Stimulated activated CD4-positive, alpha-beta T cell treated with anti-CD3 and anti-CD28 coated beads, Interleukin-4, amount 100 ng/mL, for 1 hour (primary cell): ENCODE measurements around the gene PRMT9.

ENCODE experiments used
- DNase-seq: peaks from one replicate; pipeline ENCODE4 v3.0.0-alpha.2; 2020

The PRMT9 gene

DNA sequence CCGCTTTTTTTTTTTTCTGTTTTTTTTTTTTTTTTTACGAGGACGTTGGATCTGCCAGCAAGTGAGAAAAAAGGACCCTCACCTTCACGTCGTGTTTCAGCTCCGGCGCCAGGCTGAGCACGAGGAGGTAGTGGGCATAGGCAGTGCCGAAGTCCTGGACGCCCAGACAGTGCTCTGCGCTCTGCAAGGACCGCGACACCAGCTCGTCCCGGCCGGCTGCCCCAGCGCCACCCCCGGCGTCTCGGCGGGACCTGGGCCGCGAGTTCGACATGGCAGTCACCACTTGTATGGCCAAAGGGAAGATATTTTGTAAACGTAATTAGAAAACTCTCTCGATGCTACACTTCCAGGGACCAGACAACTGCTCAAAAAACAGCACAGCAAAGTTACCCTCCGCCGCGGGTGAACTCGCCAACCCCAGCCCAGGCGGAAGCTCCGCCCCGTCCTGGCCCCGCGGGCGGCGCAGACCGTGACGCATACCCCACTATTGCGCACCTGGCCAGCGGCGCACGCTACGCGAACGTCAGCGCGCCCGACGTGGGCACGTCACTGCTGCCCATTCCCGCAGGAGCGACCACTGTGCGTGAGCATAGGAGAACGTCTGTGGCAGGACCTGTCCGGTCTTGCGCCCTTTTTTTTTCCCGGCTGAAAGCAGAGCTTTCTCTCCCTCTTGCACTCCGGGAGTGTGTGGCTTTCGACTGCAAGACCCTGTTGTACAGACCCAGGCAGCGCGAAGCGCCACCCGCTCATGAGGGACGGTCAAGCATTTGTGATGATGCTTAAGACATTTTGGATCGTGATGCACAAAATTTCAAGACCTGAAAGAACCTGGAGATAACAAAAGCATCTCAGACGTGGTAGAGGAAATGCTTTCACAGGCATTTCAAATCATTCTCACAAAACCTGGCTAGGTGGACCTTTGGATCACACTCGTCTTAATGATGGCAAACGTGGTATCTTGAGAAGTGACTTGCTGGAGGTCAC, at the start of gene PRMT9:
PRMT9 (minus strand) TSS at position 447 of the 984 bp plus-strand sequence; CDS start at position 271, 176 bp downstream.
- peak; percentile 89 for DNase-seq

DNA sequence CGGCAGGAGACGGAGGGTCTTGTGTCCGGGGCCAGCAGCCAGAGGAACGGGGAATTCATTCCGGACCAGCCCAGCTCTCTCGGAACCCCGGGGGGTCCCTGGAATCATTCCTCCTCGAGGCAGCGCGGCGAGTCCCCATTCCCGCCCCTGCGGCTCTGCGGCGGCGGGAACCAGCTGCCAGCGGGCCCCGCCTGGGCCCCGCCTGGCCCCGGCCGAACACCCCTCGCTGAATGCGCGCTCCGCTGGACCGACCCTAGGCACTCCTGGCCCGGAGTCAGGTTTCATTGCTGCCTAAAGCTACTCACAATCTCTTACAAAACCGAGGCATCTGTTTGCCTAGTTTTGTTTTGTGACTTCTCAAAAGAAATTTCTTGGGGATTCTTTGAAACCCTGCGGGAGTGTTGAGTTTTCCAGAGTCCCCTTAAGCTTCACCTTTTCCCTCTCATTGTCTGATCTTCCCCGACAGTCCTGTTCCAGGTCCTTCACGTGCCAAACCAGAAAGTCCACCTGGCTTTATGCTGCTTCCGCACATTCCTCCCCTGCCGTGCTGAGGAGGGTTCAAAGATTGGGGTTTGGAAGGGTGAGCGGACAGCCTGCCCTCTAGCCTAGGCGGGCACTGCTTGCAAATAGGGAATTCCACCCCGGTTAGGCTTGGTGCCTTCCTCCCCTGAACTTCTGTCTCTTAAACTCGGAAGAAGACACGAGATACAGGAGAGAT, 48.7 kb upstream of the PRMT9 start:
- DNase-seq = no peak

DNA sequence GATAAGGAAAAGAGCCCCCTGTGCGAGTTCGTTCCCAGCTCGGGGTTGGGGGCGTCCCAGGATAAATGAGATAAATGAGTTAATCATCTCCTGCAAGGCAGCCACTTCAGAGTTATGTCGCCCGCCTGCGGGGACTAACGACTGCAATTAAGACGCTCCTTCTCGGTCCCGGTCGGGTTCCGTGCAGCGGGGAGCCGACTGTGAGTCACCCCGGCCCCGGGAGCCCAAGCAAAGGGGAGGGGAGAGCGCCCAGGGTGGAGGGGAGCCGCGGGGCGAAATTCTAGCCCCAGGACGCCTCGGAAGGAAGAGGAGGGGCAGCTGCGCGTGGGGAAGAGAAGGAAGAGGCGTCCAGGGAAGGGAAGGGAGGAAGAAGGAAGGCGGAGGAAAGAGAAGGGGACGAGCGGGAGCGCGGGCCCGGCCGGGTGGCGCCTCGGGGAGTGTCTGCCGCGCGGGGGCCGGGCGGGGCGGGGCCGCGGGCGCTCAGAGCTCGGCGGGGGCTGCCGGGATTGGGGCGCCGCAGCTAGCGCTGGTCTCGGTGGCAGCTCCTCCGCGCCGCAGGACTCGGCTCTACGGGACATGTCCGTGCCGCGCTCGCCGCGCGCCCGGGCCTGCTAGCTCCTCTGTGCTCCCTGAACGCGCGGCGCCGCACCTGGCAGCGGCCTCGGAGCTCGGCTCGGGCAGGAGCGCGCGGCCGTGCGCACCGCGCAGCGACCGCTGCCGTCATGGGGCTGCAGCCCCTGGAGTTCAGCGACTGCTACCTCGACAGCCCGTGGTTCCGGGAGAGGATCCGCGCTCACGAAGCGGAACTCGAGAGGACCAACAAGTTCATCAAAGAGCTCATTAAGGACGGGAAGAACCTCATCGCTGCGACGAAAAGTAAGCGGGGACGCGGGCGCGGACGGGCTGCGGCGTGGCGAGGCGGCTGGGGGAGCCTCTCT, 47.9 kb upstream of the PRMT9 start, which contains the start of gene ARHGAP10:
ARHGAP10 (plus strand) TSS at position 509 of the 938 bp plus-strand sequence; CDS start at position 723, 214 bp downstream.
- DNase-seq = peak; percentile 76

DNA sequence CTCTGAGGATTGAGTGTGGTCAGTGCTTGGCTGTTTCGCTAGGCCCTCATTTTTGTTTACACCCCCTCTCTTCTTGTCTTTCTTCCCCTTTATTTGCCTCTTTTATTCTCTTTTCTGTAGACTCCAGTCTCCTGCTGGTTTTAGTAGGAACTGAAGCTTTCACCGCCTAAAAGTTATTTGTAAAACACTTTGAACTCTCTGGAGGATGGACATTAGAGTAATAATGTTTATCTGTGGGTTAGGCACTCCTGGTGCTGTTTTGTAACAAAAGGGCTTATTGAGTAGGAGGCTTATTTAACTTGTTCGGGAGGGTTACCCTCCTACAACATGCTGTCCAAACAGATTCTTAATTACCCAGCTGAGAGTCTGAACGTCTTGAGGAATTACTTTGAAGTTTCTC, 46.4 kb upstream of the PRMT9 start:
- no peak for DNase-seq

DNA sequence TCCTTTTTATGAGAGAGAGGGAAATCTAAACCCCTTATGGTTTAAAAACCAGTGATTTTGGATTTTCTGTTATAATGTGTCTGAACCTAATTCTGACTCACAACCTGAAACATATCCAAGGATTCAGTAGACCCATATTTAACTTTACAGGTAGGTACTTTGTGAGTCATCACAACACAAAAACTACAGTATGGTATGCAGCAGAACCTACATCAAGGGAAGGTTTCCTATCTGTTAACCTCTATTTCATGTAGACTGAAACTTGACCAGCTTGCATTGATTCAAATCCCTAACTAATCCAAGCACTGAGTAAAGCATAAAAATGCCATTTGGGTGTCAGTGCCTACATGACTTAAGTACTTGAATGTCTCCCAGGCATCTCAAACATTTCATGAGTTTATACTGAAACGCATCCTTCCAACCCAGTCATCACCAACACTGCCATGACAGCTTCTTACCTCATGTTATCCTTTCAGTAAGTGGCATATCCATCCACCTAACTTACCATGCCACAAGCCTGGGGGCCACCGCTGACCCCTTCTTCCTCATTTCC, 43.6 kb upstream of the PRMT9 start:
- DNase-seq = no peak

DNA sequence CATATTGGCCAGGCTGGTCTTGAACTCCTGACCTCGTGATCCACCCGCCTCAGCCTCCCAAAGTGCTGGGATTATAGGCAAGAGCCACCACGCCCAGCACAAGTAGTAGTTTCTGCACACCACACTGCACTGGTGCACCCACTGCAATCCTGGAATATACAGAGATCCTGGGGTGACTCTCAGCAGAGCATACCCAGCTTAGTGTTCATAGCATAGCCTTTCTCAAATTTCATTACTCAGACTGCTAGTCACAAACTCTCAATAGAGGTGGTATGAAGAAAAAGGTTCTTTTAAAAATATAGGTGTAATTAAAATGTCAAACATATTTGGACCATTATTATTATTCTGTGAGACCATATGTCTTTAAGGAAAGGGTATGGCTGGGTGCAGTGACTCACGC, 41.7 kb upstream of the PRMT9 start:
- no peak for DNase-seq

DNA sequence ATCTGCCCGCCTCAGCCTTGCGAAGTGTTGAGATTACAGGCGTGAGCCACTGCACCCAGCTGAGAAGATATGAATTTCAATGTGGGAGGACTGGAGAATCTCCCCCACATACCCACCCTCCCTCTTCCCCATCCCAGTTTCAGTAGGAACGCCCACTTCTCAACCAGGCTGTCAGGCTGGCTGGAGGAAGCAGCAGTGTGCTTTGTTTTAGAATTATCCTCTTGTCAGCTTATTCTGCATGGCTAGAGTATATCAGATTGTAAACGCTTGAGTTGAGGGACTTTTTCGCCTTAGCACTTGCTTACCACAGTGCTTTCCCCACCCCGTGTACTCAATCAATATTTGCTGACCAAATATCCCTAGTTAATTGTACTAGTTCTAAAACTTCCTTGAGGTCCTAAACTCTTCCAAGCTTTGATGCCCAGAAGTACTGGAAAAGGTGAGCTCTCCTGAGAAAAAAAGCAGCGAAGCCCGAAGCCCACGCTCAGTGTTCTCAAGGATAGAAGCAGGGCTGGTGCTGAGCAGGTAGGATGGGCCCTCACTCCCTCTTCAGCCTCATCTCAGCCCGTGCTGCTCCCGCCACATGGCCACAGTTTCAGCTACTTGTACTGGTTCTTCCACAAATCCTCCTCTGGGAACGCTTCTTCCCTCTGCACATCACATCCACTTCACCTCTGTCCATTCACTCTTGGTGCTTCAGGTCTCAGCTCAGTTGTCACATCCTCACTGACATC, 40.7 kb upstream of the PRMT9 start:
- DNase-seq = no peak

DNA sequence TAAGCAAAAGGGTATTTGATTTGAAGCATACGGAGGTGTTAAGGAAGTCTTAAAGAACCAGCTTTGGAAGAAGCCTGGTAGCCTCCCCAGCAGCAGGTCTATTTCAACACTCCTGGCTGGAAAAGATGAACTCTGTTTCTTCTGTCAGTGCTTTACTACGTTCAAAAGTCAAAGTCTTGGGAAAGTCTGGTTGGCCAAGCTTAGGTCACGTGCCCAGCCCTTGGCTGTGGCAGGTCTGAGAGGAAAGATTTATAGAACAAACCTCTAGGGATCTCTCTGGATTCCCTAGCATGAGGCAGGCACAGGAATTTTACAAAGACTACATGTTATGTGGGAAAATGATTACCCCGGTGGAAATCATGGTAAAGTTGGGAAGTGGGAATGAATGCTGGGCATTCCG, 39.4 kb upstream of the PRMT9 start:
- DNase-seq = no peak

DNA sequence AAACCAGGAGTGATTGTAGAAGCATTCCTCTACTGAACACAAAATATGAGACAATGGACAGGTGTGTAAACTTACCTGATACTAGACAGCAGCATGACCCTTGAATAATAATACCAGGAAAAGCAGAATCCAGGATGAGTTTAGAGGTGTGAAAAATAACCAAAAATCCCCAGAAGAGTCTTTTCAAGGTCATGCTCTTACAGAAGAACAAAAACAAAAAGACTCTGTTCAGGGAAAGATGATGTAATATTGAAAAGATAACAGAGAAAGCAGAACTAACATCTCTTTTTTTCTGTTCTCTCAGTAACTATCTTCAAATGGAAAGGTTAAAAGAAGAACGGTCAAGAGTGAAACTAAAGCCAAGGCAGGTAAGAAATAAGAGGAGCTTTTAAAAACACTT, 33.9 kb upstream of the PRMT9 start:
- DNase-seq = no peak

DNA sequence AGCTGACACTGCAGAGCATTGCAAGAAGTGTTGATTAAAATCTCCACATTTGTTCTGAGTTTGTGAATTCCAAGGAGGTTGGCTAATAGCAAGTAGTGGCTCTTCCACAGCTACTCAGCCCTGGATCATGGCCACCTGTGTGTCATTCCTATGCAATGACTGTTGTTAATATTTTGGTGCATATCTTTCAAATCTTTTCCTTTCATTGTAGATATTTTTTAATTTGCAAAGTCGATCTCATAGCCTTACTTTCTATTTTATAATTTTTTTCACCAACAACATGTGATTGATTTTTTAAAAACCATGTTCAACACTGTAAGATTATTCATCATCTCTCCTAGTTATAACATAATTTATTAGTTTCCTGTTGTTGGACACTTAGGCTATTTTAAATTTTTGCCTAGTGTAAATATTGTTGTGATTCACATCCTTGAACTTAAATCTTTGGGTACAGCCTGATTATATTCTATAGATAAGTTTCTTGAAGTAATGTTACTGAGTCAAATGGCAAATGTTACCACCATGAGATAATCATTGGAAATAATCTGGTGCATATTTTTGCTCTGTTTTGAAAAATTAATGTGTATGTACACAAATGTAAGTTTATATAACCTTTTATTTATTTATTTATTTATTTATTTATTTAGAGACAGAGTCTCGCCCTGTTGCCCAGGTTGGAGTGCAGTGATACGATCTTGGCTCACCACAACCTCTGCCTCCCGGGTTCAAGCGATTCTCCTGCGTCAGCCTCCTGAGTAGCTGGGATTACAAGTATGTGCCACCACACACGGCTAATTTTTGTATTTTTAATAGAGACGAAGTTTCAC, 30.8 kb upstream of the PRMT9 start:
- DNase-seq = no peak

DNA sequence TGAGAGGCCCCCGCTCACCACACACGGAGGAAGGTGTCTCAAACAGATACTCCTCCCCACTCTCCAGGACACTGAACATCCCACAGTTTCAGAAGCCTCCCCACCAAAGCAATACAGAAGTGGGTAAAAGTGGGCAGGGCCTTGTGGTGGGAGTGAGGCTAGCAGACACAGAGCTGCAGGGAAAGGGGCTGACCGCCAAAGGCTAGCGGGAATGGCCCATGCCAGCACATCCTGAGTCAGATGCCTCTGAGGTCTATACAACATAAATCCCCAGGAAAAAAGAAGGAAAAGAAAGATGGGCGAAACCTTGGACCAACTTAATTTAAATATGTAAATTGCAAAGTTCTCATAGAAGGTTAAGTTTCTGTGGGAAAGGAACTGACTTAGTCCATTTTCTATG, 26.0 kb upstream of the PRMT9 start:
- DNase-seq = no peak

DNA sequence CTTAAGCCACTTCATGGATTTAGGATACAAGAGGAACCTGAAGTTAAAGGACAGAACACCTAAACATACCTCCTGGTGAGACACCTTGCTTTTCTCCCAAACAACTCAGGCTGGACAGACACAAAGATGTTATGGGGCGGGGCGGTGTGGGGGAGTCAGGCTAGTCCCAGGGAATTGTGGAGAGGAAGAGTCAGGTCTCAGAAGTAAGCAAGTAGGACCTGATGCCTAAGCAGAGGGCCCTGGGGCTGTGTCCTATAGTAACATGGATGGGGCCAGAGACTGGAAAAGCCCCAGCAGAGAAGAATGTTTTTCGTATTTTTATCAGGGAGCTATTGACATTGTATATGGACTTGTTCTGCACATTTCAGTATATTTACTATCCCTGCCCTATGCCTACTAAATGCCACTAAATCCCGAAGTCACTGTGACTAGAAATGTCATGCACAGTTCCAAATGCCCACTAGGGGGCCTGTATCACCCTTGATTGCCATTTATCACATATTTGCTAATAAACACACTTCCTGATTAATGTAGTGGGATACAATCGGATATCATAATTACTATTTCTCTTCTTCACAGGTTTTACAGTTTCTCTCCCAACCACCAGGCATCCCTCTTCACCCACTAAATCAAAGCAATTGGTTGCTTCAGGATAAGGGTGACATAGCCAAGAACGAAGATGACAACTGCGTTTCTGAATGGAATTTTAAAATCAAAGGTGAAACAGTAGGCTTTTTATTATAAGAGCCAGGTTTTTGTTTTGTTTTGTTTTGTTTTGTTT, 24.1 kb upstream of the PRMT9 start:
- peak; percentile 25 for DNase-seq

DNA sequence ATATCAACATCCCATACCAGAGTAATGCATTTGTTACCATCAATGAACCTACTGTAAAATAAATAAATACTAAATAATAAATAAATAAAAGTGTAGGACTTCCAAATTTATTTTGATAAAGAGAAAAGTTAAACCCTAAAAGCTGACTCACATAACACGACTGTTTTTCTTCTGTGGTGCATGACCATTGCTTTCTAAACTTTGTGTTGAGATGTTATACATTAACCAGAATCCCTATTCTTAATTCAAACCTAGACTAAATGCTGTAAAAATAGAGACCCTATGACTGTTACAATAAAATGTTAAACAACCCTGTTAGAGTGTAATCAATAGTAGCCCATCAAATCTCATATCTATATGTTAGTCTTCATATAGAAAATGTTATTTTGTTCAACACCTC, 20.9 kb upstream of the PRMT9 start:
- DNase-seq = no peak

DNA sequence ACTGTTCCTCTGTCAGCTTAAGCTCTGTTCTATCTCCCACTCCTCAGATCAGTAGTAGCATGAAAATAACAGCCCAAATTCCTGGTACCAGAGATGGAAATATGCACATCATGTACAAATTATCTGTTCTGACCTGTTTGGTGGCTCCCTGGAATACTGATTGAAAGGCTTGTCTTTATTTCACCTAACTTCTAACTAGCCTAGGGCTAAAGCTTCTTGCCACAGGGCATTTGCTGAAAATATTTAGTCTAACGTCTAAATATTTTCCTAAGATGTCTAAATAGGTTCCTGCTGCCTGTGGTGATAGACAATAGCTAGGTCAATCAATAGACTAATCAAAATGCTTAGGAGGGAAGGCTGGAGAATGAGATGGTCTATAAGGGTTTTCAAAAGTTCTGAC, 12.9 kb upstream of the PRMT9 start:
- no peak for DNase-seq

DNA sequence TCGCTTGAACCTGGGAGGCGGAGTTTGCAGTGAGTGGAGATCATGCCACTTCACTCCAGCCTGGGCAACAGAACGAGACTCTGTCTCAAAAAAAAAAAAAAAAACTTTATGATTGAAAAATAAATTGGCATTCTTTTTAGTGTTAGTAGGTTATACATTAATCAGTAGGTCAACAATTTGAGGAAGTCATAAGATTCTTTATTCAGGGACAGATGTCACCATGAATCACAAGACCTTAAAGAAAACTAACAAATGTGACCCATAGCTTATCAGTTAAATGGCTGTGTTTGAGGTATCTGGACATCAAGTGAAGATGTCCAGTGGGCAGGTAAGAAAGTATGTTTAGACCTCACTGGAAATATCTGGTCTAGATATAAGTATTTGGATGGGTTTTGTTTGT, 9.3 kb upstream of the PRMT9 start:
- no peak for DNase-seq

DNA sequence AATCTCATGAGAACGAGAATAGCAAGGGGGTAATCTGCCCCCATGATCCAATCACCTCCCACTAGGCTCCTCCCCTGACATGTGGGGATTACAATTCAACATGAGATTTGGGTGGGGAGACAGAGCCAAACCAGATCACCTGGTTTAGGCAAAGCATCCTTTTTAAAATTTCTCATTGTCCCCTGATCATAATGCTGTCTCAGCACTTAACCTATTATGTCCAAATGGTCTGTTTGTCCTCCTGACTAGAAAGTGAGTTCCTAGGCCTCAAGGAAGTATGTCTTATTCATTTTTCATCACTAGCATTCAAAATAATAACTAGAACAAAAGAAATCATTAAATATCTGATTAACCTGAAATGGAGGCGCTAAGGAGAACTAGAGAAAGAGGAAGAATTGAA, 7.9 kb upstream of the PRMT9 start:
- DNase-seq = no peak

DNA sequence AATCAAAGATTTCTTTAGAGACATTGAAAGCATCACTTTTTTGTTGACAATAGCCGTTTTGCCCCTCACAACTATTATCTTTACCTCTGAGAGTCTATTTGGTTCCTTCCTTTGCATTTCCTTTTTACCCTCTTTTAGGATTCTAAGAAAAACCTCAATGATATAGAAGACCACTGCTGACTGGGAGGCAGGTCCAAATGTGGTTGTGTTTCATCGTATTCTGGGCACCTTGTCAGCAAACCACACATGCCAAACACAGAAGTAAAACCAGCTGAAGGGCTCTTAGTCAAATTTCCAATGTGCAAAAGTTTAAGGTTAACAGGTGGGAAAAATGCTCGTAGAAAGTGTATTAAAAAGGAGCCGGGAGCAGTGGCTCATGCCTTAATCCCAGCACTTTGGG, 5.1 kb upstream of the PRMT9 start:
- DNase-seq = no peak

DNA sequence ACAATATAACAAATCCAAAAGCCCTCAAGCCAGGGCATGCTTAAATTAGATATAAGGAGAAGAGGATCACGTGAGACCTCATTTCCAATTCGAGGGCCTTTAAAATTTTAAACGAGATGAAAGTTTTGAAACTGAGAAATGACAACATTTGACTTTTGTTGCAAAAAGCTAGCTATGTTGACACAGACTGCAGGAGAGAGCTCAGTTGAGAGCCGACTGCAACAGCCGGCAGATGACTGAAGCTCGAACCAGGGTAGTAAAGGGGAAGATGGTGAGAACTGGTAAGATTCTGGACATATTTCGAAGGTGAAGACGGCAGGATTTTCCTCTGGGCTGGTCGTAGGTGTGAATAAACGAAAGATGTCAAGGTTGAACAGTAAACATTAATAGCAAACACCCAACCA, 773 bp downstream of the PRMT9 start:
- peak; percentile 8 for DNase-seq

DNA sequence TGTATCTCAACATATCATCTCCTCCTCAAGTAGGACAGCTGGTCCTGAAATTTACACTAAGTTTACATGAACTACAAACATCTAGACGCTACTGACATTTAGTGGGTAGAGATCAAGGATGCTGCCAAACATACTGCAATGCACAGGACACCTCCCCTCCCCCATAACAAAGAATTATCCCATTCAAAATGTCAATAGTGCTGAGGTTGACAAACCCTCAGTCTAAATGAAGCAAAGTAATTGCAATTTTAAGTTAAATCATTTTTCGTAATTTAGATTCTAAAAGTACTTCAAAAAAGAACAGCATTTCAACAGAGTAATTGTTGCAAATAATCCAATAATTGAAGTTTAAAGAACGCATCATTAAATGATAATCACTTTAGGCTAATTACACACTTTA, 1.2 kb downstream of the PRMT9 start:
- no peak for DNase-seq
